Kidney epithelial cell (primary cell): Measurements from ENCODE around the gene BRF1. TPM values are rescaled to one million over a fixed set of nuclear protein-coding genes. Genes with fewer than 3 reads are reported as not detected.
A peak's percentile ranks its signal among the peaks of the same experiment; 100 is the strongest.

Experiments used
- DNase-seq: peaks from one replicate; pipeline ENCODE4 v3.0.0-alpha.2; 2010; ENCODE audit warnings: low read depth
- H3K27me3 ChIP-seq: 2 replicates; pipeline ENCODE4 v1.6.0; 2011; ENCODE audit warnings: low read length; ENCODE audit not compliant: control insufficient read depth, insufficient read depth
- H3K36me3 ChIP-seq: 2 replicates; pipeline ENCODE4 v1.5.1; 2011; ENCODE audit warnings: low read length; ENCODE audit not compliant: control insufficient read depth, insufficient read depth
- H3K4me3 ChIP-seq: 2 replicates; pipeline ENCODE4 v1.5.1; 2011; ENCODE audit warnings: low read depth, mild to moderate bottlenecking, control low read depth, low read length
- CTCF ChIP-seq: IDR thresholded peaks from 2 replicates; pipeline ENCODE4 v1.5.1; 2011; ENCODE audit warnings: mild to moderate bottlenecking, moderate library complexity, low read length, control low read depth, inconsistent platforms; ENCODE audit not compliant: insufficient read depth, poor library complexity, severe bottlenecking
- total RNA-seq: library from RNA; depleted of rRNA; stranded (reverse); fragments of >200 nt; gene quantifications from 2 replicates; pipeline ENCODE4 v1.2.3, GENCODE V29; 2015

BRF1 gene
- total RNA-seq, 1 donor from 2014 or later: 48.4 TPM

- Histone ChIP-seq H3K27me3 (no peaks in the 10 kb centered on the region), H3K4me3 (peak overlapping the region; percentile 66), H3K36me3 (no peaks in the 10 kb centered on the region)
- no peak for DNase-seq
- TF ChIP-seq CTCF: no peak
Measured at GRCh38 chr14:105315211-105315721, 14.5 kb upstream of the BRF1 start.

- no peak for DNase-seq
- no peaks in the 10 kb centered on the region for H3K27me3 ChIP-seq
- TF ChIP-seq CTCF: no peak
Measured at GRCh38 chr14:105314287-105315200, 13.7 kb upstream of the BRF1 start, which contains the start of gene PACS2. Gene PACS2, plus strand, starts transcription at chr14:105314748. Its CDS starts 171 bp downstream, at chr14:105314919.

DNA sequence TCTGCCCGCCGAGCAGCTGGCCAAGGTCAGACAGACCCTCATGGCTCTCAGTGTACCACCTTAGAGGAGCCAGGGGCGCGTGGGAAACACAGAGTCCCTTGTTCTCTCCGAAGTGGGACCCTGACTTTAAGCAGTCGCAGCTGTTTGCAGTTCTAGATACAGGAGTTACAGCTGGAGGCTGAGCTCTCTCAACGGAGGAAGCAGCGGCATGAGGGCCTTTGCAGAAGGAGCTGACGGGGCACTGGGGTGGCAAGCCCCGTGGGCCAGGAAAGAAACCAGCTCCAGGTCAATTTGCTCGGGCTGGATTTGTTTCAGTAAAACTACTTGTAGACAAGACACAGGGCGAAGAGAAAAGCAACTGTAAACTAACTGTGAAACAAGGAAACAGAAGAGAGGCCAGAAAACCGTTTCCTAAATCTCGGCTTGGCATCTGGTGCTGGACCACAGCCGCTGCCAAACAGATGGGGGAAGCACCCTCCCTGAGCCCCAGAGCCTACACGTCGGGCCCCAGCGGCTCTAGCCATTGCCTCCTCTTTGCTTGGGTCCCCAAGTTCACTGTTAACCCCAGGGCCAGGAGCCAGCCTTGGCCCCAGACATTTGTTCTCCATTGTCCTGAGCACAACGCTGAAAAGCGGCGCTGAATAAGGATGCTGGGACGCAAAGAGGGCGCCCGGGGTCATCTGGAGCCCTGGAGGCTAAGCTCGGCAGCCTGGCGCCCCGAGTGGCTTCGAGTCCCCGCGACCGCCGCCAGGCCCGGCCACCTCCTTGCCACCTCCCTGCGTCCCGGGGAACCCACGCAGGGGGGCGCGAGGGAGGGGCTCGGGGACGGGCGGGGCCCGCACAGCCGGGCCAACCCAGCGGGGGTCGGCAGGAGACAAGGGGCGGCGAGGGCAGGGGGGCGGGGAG, 12.8 kb upstream of the BRF1 start:
- no peak for DNase-seq
- TF ChIP-seq CTCF: no peak
- Histone ChIP-seq H3K36me3 (no peaks in the 10 kb centered on the region), H3K4me3 (peak overlapping the region; percentile 57), H3K27me3 (no peaks in the 10 kb centered on the region)

More at GRCh38 chr14:105314287-105315200, 13.7 kb upstream of the BRF1 start, which contains the start of gene PACS2:
- peak within 1 kb of the TSS; percentile 66 for H3K4me3 ChIP-seq
- no peaks in the 10 kb centered on the region for H3K36me3 ChIP-seq

GRCh38 chr14:105312973-105313372, 12.2 kb upstream of the BRF1 start:
- H3K36me3 ChIP-seq: no peaks in the 10 kb centered on the region
- DNase-seq: no peak
- no peaks in the 10 kb centered on the region for H3K27me3 ChIP-seq
- TF ChIP-seq CTCF: no peak
- no peak overlapping the region for H3K4me3 ChIP-seq

DNA sequence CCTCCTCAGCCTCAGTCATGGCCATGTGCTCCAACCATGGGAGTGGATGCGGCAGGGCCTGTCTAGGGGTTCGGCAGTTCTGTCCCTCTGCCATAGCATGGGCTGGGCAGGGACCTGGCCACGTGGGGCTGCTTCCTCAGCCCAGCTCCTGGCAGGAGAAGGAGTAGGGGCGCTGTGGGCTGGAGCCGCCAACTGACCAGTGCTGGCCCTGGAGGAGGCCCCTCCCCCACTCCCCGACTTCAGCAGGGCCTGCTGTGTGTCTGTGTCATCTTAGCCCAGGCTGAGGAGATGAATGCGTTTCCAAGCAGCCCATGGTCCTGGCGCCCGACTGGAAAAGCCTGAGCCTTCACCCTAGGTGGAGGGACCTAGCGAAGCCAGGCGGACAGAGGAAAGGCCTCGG, 11.0 kb upstream of the BRF1 start:
- Histone ChIP-seq H3K36me3 (no peaks in the 10 kb centered on the region), H3K27me3 (no peaks in the 10 kb centered on the region), H3K4me3 (no peak overlapping the region)
- TF ChIP-seq CTCF: no peak
- no peak for DNase-seq
